ENCODE results near the gene INPP5D. TPM values are rescaled to one million over a fixed set of nuclear protein-coding genes. Genes with fewer than 3 reads are reported as not detected.

INPP5D gene
- total RNA-seq, 1 experiment from 2014 or later, result 2.3 TPM

DNA sequence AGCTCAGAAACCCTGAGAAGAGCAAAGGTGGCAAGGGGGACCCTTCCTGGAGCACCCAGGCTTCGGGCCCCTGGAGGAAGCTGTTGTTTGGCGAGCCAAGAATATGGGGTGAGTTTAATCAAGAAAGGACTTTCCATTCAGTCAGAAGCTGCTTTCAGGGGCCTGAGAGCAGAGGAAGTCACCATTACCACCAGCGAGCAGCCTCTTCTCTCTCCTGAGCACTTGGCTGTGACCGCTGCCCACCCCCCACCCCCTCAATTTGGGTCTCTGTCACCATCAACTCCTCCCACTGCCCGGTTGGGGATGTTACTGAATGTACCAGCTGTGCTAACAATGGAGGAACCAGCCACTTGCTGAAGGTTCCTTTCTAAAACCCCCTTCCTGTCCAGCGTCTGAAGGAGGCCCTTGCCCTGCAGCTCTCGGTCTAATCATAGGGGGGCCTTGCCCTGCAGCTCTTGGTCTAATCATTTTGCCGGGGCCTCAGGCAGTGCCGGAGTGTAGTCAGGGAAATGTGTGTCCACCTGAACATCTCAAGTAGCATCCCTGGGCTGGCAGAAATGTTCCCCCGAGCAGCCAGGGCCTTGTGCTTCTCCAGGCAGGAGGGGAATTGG lies 943 bp downstream of the INPP5D start:
- TF ChIP-seq, protein P1, sequence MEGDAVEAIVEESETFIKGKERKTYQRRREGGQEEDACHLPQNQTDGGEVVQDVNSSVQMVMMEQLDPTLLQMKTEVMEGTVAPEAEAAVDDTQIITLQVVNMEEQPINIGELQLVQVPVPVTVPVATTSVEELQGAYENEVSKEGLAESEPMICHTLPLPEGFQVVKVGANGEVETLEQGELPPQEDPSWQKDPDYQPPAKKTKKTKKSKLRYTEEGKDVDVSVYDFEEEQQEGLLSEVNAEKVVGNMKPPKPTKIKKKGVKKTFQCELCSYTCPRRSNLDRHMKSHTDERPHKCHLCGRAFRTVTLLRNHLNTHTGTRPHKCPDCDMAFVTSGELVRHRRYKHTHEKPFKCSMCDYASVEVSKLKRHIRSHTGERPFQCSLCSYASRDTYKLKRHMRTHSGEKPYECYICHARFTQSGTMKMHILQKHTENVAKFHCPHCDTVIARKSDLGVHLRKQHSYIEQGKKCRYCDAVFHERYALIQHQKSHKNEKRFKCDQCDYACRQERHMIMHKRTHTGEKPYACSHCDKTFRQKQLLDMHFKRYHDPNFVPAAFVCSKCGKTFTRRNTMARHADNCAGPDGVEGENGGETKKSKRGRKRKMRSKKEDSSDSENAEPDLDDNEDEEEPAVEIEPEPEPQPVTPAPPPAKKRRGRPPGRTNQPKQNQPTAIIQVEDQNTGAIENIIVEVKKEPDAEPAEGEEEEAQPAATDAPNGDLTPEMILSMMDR (conservative IDR thresholded peaks at IDR 0.05; ENCODE audit: low read depth, low read length), result no peak
- no peak for TF ChIP-seq EZH2 (IDR thresholded peaks at IDR 0.05; ENCODE audit: borderline replicate concordance, low read depth, low read length, poor library complexity, severe bottlenecking)
- POLR2A ChIA-PET (ENCODE audit: low non-redundant PET), result no interaction called here
- no peak overlapping the region for H3K27ac ChIP-seq (ENCODE audit: low read depth, low read length, poor library complexity, severe bottlenecking)
- no peaks in the 10 kb centered on the region for H3K36me3 ChIP-seq (ENCODE audit: insufficient read depth, low read length, poor library complexity, severe bottlenecking)
- H3K9me3 ChIP-seq (ENCODE audit: low read depth, low read length, poor library complexity, severe bottlenecking), result no peaks in the 10 kb centered on the region
- no TSS peak for BruUV-seq (replicated peaks)
- intact Hi-C loops (cut with micrococcal nuclease; ENCODE audit: unreplicated experiment), result no loop called here
- H3K4me3 ChIP-seq (ENCODE audit: low read depth, low read length, poor library complexity, severe bottlenecking), result no peak overlapping the region
- no peaks in the 10 kb centered on the region for H3K4me1 ChIP-seq (ENCODE audit: insufficient read depth, low read length, poor library complexity, severe bottlenecking)
- no peaks in the 10 kb centered on the region for H3K27me3 ChIP-seq (replicated peaks; ENCODE audit: insufficient read depth, low read depth, low read length, poor library complexity)
- no peak for DNase-seq (ENCODE audit: low spot score)
- CTCF ChIA-PET, result interaction anchor here (0.6 kb wide), 1 partner anchor 324 kb away, joined by 3 read pairs; no protein-coding TSS in a partner anchor

DNA sequence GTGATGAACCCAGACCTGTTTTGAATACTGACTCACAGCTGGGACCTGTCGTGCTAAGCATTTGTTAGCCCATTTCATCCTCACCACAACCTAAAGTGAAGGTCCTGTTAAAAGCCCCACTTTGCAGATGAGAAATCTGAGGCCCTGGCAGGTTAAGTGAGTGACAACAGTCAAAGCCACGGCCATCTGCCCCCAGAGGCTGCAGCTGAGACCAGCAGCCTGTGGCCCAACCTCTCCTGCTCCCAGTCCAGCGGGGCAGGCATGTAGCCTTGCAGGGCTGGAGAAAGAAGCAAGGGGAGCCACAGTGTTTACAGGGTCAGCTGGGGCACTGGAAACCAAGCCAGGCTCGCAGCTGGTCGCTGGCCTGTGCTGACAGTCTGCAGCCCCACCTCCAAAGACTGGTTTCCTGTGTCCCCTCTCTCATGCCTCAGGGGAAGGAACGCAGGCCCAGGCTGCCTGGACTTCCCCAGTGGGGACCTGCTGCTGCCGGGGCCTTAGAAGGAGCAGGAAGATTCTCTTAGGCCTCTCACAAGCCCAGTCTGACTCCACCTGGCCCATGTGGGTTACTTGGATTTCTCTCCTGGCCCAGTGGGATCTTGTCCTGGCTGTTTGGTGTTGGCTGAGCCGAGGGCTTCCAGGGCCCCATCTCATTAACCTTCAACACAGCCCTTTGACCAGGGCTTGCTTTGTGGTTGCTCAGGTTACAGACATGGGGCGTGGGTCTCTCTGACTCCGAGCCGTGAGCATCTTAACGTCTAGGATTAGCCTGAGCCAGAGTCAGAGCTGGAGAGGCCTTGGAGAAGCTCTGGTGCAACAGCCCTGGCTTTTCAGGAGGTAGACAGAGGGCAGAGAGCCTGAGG lies 1.7 kb downstream of the INPP5D start:
- CTCF ChIA-PET, result interaction anchor here (0.6 kb wide), 1 partner anchor 324 kb away, joined by 3 read pairs; no protein-coding TSS in a partner anchor
- no peaks in the 10 kb centered on the region for H3K36me3 ChIP-seq (ENCODE audit: insufficient read depth, low read length, poor library complexity, severe bottlenecking)
- POLR2A ChIA-PET (ENCODE audit: low non-redundant PET), result no interaction called here
- DNase-seq (ENCODE audit: low spot score), result no peak
- H3K9me3 ChIP-seq (ENCODE audit: low read depth, low read length, poor library complexity, severe bottlenecking), result no peaks in the 10 kb centered on the region
- no peak overlapping the region for H3K27ac ChIP-seq (ENCODE audit: low read depth, low read length, poor library complexity, severe bottlenecking)
- BruUV-seq (replicated peaks), result no TSS peak
- H3K4me3 ChIP-seq (ENCODE audit: low read depth, low read length, poor library complexity, severe bottlenecking), result no peak overlapping the region
- no peaks in the 10 kb centered on the region for H3K27me3 ChIP-seq (replicated peaks; ENCODE audit: insufficient read depth, low read depth, low read length, poor library complexity)
- intact Hi-C loops (cut with micrococcal nuclease; ENCODE audit: unreplicated experiment), result no loop called here
- no peaks in the 10 kb centered on the region for H3K4me1 ChIP-seq (ENCODE audit: insufficient read depth, low read length, poor library complexity, severe bottlenecking)
- TF ChIP-seq EZH2 (IDR thresholded peaks at IDR 0.05; ENCODE audit: borderline replicate concordance, low read depth, low read length, poor library complexity, severe bottlenecking), result no peak
- TF ChIP-seq, protein P1 (conservative IDR thresholded peaks at IDR 0.05; ENCODE audit: low read depth, low read length), result no peak

DNA sequence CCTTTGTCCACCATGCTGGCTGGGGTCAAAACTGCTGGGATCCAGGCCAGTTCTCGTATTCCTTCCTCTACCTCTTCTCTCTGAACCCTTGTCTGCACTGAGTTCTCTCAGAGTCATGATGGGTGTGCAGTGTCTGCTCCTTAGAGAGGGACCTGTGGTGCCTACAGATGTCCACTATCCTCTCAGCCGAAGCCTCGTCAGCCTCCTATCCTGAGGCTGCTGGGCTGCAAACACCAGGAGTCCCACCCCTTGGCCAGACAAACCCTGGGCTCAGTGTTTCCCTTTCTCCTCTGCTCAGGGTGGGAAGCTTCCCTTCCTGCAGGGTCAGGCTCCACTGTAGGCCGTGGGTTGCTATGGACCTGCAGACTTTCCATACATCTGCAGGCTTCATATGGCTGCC lies 2.3 kb downstream of the INPP5D start:
- Histone ChIP-seq H3K27me3 (replicated peaks; ENCODE audit: insufficient read depth, low read depth, low read length, poor library complexity) (no peaks in the 10 kb centered on the region), H3K9me3 (ENCODE audit: low read depth, low read length, poor library complexity, severe bottlenecking) (no peaks in the 10 kb centered on the region), H3K4me1 (ENCODE audit: insufficient read depth, low read length, poor library complexity, severe bottlenecking) (no peaks in the 10 kb centered on the region), H3K36me3 (ENCODE audit: insufficient read depth, low read length, poor library complexity, severe bottlenecking) (no peaks in the 10 kb centered on the region), H3K27ac (ENCODE audit: low read depth, low read length, poor library complexity, severe bottlenecking) (no peak overlapping the region), H3K4me3 (ENCODE audit: low read depth, low read length, poor library complexity, severe bottlenecking) (no peak overlapping the region)
- intact Hi-C loops (cut with micrococcal nuclease; ENCODE audit: unreplicated experiment), result no loop called here
- no peak for TF ChIP-seq EZH2 (IDR thresholded peaks at IDR 0.05; ENCODE audit: borderline replicate concordance, low read depth, low read length, poor library complexity, severe bottlenecking)
- TF ChIP-seq, protein P1 (conservative IDR thresholded peaks at IDR 0.05; ENCODE audit: low read depth, low read length), result no peak
- CTCF ChIA-PET, result no interaction called here
- POLR2A ChIA-PET (ENCODE audit: low non-redundant PET), result no interaction called here
- no peak for DNase-seq (ENCODE audit: low spot score)
- BruUV-seq (replicated peaks), result no TSS peak

Data from A673 (cell line).